NCI-H2029 treated with DMSO at 0.1 percent for 48 hours (cell line): ENCODE measurements around the gene HYAL4.
A peak's percentile ranks its signal among the peaks of the same experiment; 100 is the strongest.
"Not testable (repeated sequence)": the region's sequence is repeated elsewhere in the genome, so short reads cannot be mapped to it uniquely, and the experiment has no call there.

Experiments used
- DNase-seq: peaks from one replicate; lab custom pipeline; 2025; lab: John Stamatoyannopoulos, UW

Gene HYAL4

GRCh38 chr7:123847868-123848267 is 2.9 kb downstream of the HYAL4 start:
- no peak for DNase-seq

- DNase-seq = no peak
Observed at GRCh38 chr7:123849855-123850254, 4.9 kb downstream of the HYAL4 start.

GRCh38 chr7:123851404-123851803 is 6.4 kb downstream of the HYAL4 start:
- not testable (repeated sequence) for DNase-seq

- not testable (repeated sequence) for DNase-seq
Observed at GRCh38 chr7:123854291-123854690, 9.3 kb downstream of the HYAL4 start.

- DNase-seq = not testable (repeated sequence)
Observed at GRCh38 chr7:123856428-123856827, 11.5 kb downstream of the HYAL4 start.

DNA sequence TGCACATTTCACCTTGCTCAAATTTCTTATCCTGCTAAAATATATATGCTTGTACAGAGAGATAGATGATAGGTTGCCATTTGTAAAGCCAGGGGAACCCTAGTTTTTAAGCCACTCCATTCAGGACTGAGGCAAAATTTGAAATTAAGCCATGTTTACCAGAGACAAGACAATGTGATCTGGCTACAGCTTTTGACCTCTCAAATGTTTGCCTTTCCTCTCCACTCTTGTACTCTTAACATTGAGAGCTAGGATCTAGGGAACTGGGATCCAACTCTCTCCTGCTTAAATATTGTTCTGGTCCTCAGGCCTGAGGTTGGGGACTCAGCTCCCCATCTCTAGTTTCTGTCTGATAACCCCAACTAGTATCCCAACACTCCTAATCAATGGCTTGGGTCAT is 15.9 kb downstream of the HYAL4 start:
- peak; percentile 11 for DNase-seq

DNA sequence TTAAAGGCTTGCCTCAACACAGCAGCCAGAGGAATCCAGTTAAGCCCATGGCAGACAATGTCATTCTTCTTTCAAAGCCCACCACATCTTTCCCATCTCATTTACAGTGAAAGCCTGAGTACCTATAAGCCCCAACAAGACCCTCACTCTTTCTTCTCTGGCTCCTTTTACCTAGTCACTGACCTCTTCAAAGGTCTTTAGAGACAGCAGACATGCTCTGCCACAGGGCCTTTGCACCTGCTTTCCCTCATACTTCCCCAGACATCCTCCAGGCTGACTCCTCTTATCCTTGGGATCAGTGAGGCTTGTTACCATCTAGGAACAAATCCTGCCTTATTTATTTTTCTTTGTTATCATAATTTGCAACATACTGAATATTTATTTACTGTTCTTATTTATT is 17.8 kb downstream of the HYAL4 start:
- DNase-seq = no peak

GRCh38 chr7:123863461-123863860 is 18.5 kb downstream of the HYAL4 start:
- DNase-seq = no peak

DNA sequence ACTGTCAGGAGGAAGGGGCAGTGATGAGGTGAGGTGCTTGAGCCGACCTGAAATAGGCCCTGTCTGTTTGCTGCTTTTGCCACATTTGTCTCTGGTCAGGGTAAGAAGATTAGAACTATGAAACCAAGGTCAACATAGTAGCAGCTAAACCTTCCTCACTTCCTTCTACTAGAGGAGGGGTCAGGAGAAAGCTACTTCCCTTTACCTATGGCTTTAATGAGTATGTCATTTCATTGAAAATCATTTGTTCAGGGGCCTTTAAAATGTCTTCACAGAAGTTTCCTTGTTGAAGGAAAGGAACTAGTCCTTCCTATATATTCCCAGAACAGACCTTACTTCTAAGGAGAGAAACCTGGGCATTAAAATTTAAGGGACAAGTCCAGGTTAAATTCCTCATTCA is 19.0 kb downstream of the HYAL4 start:
- no peak for DNase-seq

DNA sequence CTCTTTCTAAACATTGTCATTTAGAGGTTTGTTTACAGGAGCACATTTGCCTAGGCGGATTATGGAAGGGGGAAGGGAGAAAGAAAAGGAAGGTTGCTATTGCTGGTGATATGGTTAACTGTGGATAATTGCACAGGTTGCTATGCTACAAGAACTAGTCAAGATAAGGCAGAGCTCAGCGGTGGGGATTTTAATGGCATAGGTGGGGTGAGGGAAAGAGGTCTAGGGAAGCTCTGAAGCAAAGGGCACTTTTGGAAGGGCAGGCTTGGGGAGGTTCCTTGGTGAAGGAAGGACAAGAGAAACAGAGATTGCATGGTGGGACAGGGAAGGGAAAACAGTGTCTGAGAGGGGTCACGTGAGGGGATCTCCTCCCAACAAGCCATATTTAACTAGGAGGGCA is 19.5 kb downstream of the HYAL4 start:
- DNase-seq = no peak

- no peak for DNase-seq
Observed at GRCh38 chr7:123864966-123865365, 20.0 kb downstream of the HYAL4 start.

- peak; percentile 30 for DNase-seq
Observed at GRCh38 chr7:123865517-123866117, 20.6 kb downstream of the HYAL4 start.

GRCh38 chr7:123867225-123867624 is 22.3 kb downstream of the HYAL4 start:
- no peak for DNase-seq

GRCh38 chr7:123871998-123872867 is 27.3 kb downstream of the HYAL4 start:
- peak; percentile 14 for DNase-seq

DNA sequence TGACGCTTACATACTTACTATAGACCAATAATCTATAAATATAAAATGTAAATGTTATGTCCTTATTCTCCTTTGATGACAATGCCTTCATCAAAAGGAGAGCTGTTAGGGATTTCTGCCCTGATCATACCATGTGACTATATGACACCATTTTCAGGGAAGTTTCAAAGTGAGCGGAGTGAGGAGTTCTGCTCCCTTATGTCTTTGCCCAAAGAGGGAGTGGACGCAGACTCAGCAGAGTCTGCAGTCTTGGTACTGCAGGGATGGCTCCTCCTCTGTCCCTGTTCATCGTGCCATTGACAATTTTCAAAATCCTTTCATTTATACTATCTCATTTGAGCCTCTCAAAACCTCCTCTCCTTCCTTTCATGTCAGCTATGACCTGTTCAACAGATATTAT is 27.9 kb downstream of the HYAL4 start:
- no peak for DNase-seq

DNA sequence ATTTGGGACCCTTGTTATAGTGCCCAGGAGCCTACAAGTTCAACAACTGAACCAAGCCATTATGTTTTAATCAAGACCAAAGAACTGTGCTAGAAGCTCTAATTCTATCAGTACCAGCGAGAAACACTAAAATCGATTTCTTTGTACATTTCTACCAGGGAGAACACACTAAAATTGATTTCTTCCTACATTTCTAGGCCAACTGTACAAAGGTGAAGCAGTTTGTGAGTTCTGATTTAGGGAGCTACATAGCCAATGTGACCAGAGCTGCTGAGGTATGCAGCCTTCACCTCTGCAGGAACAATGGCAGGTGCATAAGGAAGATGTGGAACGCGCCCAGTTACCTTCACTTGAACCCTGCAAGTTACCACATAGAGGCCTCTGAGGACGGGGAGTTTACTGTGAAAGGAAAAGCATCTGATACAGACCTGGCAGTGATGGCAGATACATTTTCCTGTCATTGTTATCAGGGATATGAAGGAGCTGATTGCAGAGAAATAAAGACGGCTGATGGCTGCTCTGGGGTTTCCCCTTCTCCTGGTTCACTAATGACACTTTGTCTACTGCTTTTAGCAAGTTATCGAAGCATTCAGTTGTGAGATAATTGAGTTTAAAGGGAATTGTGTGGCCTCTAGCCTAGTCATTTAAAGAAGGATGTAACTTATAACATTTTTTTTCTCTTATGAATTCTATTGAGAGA is 31.7 kb downstream of the HYAL4 start:
- DNase-seq = no peak

DNA sequence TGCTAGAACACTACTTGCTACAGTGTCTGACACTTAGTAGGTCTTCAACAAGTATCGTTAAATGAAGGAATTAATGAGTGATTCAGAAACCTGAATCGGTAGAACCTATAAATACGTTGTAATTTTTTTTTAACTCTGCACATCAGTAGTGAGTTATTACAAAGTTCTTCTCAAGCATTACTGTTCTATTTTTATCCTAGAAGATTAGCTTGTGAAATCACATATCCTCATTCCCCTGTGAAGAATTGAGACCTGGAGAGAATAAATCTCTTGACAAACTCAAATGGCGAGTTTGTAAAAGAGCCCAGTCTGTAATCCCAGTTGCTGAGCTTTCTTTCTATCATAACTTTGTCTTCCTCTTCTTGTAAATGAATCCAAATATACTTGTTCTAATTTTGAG is 34.7 kb downstream of the HYAL4 start:
- DNase-seq = no peak

DNA sequence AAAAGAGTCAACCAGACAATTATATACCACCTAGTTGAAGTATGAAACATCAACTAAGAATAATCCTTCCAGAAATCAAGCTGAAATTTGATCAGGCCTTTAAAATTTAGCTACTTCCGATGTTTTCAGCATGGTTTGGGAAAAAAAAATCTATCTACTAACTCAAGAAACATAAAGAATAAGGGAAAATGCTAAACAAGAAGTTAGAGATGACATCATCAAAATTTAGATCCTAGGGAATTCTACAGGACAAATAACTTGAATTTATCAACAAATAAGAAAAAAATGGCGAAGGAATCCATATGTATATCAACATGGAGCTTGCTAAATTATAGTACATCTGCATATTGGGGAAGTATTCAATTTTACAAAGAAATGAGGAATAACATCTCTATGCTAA is 36.3 kb downstream of the HYAL4 start:
- no peak for DNase-seq

DNA sequence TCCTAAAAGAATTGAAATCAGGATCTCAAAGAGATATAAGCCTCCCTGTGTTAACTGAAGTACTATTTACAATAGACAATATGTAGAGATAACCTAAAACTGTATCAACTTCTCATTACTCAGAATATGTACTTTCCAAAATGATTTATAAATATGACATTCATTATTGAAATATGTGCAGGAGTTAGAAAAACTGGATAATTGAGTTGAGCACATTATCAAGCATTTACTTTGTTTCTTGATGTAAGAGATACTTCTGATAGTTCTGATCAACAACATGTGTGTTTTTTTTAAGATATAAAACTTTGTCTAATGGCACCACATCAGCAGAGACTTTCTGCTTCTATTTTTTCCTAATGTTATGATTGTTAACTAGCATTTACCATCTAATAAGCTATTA is 38.2 kb downstream of the HYAL4 start:
- no peak for DNase-seq

DNA sequence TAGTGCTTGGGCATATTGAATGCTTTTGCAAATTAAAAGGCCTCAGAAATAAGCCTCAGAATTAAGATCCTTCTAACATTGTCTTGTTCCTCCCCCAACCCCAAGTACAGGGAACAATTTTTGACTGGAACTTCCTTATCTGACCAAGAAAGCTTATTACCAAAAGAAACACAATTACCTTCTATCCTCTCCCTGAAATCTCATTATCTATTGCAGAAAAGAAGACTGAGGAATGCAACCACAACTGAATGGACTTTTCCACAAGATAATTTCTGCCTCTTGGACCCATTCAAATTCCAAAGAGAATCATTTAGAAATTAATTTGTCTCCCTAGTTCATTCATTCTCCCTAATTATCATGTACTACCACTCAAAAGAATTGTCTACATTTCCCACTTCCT is 43.2 kb downstream of the HYAL4 start:
- DNase-seq = no peak

GRCh38 chr7:123894753-123895152 is 49.8 kb downstream of the HYAL4 start:
- DNase-seq = not testable (repeated sequence)

DNA sequence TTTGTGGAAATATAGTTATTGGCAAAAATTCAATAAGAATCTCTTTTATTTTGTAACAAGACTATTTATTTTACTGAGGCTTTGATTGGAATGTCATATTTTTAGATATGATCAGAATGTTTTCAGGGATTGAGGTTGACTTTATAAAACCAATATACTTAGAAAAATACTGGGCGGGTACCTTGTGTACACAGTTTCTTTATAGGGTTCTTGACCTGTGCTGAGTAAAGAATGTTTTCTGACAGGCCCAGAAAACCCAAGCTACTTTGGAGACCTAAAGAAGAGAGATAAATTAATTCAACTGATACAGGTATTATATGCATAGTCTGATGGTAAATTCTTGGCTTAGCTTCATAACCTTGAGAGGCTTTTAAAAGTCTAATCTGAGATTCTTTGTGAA is 56.1 kb downstream of the HYAL4 start:
- no peak for DNase-seq

- DNase-seq = no peak
Observed at GRCh38 chr7:123905714-123906113, 60.7 kb downstream of the HYAL4 start.
